SKM-1 treated with dmso at 0.1 percent for 144 hours (cell line): ENCODE measurements around the gene ERCC2.

Source experiments
- DNase-seq: peaks from one replicate; lab custom pipeline; 2025; ENCODE audit not compliant: unreplicated experiment; lab: John Stamatoyannopoulos, UW

ERCC2 gene

DNA sequence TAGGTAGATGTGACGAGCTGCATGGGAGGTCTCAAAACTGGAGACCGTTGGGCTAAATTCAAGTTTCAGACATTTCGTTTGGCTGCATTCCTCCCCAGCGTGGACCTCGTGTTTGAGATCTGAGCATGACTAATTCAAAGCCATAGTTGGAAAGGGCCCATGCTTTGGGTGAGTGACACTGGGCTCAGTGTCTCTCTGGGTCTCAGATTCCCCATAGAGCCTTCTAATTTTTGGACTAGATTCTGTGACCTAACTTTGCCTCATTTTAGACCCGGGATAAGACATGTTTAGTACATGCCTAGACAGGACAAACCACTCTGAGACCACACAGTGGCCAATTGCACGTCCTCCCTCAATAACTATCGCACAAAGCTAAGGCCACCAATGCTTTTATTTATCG is 64.3 kb downstream of the ERCC2 start:
- DNase-seq: no peak

GRCh38 chr19:45305421-45305820 is 65.0 kb downstream of the ERCC2 start:
- DNase-seq: no peak

DNA sequence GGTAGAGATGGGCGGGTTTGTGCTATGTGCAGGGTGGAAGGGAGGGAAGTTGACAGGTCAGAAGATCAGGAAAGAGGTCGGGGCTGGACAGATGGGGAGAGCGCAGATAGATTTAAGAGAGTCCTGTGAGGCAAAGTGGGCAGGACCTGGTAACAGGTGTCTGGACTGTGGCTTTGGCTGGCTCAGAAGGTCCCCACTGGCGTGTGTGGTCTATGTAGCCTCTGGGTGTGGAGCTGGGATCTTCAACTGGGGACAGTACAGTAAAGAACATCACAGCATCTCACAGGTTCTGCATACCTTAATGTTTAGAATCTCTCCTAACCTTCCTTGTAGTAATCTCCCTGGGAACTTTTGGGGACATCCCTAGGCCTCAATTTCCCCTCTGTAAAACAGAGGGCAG is 65.4 kb downstream of the ERCC2 start:
- DNase-seq: no peak

- DNase-seq: no peak
Measured at GRCh38 chr19:45304141-45304926, 66.0 kb downstream of the ERCC2 start.

- DNase-seq: no peak
Measured at GRCh38 chr19:45303269-45304060, 66.9 kb downstream of the ERCC2 start.

GRCh38 chr19:45302416-45302815 is 68.0 kb downstream of the ERCC2 start:
- no peak for DNase-seq
